NCI-H69 (cell line): ENCODE measurements around the gene HM13.
A peak's percentile ranks its signal among the peaks of the same experiment; 100 is the strongest.
"Not testable (repeated sequence)": the region's sequence is repeated elsewhere in the genome, so short reads cannot be mapped to it uniquely, and the experiment has no call there.

Experiments
- DNase-seq: peaks from one replicate; lab custom pipeline; 2025; lab: John Stamatoyannopoulos, UW

HM13 gene

GRCh38 chr20:31568041-31568731 is 53.9 kb downstream of the HM13 start:
- no peak for DNase-seq

GRCh38 chr20:31568773-31569162 is 54.5 kb downstream of the HM13 start:
- peak; percentile 33 for DNase-seq

GRCh38 chr20:31569163-31570020 is 55.1 kb downstream of the HM13 start:
- DNase-seq = peak; percentile 78

GRCh38 chr20:31570021-31570463 is 55.8 kb downstream of the HM13 start:
- DNase-seq = no peak

- DNase-seq = peak; percentile 88
These were observed 56.7 kb downstream of the HM13 start for GRCh38 chr20:31570735-31571617.

- DNase-seq = no peak
These were observed 57.9 kb downstream of the HM13 start for GRCh38 chr20:31572042-31572700.

GRCh38 chr20:31572701-31573554 is 58.7 kb downstream of the HM13 start:
- DNase-seq = peak; percentile 99

GRCh38 chr20:31573555-31574321 is 59.5 kb downstream of the HM13 start:
- DNase-seq = peak; percentile 93

- not testable (repeated sequence) for DNase-seq
These were observed 60.7 kb downstream of the HM13 start for GRCh38 chr20:31574986-31575385.

- DNase-seq = no peak
These were observed 62.5 kb downstream of the HM13 start for GRCh38 chr20:31576751-31577150.

- no peak for DNase-seq
These were observed 63.0 kb downstream of the HM13 start for GRCh38 chr20:31577194-31577593.

GRCh38 chr20:31578448-31579138 is 64.4 kb downstream of the HM13 start:
- DNase-seq = no peak

GRCh38 chr20:31579245-31579644 is 65.0 kb downstream of the HM13 start:
- no peak for DNase-seq

- DNase-seq = not testable (repeated sequence)
These were observed 65.9 kb downstream of the HM13 start for GRCh38 chr20:31579941-31580651.

- DNase-seq = no peak
These were observed 66.5 kb downstream of the HM13 start for GRCh38 chr20:31580706-31581105.

GRCh38 chr20:31581391-31581790 is 67.1 kb downstream of the HM13 start:
- DNase-seq = no peak

GRCh38 chr20:31587545-31588389 is 73.5 kb downstream of the HM13 start:
- DNase-seq = peak; percentile 95
